Measurements from ENCODE around the gene EMP2.
"Not testable (repeated sequence)": the region's sequence is repeated elsewhere in the genome, so short reads cannot be mapped to it uniquely, and the experiment has no call there.

Gene EMP2, protein sequence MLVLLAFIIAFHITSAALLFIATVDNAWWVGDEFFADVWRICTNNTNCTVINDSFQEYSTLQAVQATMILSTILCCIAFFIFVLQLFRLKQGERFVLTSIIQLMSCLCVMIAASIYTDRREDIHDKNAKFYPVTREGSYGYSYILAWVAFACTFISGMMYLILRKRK

DNA sequence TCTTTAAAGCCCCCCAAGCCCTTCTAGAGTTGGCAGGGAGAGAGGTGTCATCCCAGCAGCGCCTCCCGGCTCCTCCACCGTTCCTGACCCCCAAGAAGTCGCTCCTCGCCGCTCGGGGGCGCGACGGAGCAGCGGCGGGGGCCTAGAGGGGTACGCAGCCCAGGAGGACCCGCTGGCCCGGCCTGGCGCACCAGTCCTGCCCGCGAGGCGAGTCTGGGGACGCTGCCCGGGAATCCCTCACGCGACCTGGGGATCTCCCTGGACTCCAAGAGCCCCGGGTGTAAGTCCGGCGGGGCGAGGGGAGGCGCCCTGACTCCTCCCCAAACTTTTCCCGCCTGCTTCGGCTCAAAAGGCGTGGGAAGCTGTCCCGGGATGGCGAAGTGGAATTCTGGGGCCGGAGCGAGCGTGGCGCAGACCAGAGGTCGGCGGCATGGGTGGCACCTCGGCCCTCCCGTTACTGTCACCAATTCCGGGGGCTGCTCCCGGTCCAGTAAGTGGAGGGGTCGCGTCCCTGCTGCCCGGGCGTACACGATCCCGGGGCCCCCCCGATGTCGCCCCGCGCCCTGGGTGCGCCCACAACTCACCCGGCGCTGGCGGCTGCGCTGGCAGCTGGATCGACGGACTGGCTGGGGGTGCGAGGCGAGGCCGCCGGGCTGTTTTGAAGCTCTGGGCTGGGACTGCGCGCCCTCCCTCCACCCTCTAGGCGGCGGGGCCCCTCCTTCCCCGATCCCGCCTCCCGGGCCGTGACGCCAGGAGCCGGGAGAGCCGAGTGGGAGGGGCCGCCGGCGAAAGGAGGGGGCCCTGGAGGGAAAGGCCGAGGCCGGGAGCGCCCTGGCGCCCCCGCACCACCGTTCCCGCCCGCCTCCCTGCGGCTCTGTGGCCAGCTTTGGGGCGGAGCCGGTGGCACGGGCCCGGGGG lies at the start of gene EMP2:
Gene EMP2 (minus strand): TSS at position 634 of the 918 bp plus-strand sequence. CDS start 32,981 bp downstream, outside the sequence.
- DNase-seq = no peak

DNA sequence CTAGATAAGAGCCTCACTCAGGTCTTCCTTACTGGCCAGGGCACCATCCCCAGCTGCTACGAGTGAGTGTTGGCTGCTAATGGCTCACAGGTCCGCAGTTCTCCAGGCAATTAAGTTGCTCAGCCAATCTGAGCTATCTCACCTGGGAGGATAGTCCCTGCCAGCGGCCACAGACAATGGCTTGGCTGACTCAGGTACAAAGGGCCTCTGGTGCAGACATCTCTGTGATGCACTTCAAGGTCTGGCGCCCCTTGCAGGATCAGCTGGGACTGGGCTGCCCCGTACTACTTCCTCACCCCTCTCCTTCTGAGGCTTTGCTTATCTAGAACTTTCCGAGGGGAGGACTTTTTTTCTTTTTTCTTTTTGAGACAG lies 49.2 kb upstream of the EMP2 start:
- no peak for DNase-seq

DNA sequence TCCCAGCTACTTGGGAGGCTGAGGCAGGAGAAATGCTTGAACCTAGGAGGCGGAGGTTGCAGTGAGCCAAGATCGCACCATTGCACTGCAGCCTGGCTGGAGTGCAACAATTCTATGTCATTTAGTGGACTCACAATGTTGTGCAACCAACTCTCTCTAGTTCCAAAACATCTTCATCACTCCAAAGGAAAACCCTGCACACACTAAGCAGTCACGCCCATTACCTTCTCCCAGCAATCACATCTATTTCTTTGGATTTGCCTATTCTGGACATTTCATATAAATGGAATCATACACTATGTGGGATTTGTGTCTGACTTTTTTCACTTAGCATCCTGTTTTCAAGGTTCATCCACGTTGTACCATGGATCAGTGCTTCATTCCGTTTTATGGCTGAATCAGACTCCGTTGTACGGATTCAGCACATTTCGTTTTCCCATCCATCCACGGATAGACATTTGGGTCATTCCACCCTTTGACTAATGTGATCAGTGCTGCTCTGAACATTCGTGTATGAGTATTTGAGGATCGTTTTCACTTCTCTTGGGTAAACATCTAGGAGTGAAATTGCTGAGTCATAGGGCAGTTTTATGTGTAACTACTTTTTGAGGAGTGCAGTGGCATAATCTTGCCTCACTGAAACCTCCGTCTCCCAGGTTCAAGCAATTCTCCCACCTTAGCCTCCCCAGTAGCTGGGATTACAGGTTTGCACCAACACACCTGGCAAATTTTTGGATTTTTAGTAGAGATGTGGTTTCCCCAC lies 45.4 kb upstream of the EMP2 start:
- no peak for DNase-seq

DNA sequence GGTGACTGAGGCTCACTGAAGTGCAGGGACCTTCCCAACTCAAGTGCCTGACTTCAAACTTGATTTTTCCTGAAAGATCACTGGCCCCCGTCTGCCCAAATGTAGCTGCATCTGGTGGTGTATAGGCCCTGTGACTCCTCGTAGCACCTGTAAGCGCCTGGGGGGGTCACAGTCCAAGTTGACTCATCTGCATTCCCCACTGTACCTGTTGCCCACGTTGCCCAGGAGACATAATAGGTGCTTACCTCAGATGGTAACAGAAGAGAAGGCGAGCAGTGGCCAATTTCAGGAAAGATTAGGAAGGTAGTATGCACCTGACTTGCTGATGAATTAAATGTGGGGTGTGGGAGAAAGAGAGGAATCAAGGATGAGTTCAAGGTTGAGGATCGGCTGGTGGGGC lies 44.1 kb upstream of the EMP2 start:
- no peak for DNase-seq

DNA sequence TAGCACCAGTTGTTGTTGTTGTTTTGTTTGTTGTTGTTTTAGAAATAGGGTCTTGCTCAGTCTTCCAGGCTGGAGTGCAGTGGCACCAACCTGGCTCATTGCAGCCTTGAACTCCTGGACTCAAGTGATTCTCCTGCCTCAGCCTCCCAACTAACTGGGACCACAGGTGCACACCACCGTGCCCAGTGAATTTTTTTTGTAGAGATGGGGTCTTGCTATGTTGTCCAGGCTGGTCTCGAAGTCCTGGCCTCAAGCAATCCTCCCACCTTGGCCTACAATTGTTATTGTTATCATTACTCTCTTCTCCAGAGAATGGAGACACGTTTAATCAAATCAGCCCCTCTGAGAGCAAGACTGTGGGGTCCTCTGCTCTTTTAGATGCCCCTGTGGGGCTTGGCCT lies 42.7 kb upstream of the EMP2 start:
- no peak for DNase-seq

DNA sequence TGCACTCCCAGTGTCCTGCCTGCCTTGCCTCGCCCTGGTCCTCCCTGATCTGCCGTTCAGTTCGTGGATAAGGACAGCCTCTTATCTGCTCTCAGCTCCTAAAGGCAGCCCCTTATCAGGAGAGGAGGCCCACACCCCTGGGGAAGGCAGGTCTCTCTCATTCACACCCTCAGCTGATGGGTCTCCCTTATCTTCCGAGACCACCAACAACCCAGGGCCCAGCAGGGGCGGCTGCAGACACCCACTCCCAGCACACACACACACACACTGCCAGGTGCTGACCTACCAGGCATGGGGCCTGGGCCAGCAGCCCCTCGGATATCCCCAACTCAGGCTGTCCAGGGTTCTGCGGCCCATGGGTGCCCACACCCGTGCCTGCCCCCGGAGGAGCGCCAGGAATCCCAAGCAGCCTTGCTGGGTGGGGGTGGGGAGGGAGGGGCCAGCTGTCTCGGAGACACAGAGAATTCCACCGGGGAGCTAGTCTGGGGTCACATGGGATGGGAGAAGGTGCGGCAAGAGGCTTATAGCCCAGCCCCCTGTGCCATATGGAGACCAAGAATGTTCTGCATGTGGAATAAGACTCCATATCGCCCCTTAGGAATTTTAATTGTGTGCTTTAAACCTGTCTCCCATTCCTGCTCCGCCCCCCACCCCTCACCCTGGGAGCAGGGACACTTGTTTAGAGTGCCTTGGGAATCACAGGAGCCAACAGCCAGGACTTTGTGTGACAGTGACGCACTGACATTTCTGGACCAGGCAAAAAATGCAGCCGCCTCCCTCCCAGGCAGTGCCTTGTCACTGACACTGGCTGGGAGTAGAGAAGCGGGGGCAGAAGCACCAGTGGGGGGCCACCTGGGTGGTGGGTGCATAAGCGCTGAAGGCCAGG lies 41.9 kb upstream of the EMP2 start:
- no peak for DNase-seq

DNA sequence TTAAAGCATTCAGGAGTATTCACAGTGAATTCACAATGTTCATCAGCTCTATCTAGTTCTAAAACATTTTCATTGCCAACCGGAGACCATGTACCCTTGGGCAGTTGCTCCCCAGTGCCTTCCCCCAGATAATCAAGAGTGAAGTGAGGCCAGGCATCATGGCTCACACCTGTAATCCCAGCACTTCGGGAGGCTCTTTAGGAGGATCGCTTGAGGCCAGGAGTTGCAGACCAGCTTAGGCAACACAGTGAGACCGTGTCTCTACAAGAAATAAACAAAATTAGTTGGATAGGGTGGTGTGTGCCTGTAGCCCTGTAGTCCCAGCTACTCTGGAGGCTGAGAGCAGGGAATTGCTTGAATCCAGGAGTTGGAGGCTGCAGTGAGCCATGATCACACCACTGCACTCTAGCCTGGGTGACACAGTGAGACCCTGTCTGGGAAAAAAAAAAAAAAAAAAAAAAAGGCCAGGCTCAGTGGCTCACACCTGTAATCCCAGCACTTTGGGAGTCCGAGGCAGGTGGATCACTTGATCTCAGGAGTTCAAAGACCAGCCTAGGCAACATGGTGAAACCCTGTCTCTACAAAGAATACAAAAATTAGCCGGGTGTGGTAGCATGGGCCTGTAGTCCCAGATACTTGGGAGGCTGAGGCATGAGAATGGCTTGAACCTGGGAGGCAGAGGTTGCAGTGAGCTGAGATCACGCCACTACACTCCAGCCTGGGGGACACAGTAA lies 41.0 kb upstream of the EMP2 start:
- not testable (repeated sequence) for DNase-seq

DNA sequence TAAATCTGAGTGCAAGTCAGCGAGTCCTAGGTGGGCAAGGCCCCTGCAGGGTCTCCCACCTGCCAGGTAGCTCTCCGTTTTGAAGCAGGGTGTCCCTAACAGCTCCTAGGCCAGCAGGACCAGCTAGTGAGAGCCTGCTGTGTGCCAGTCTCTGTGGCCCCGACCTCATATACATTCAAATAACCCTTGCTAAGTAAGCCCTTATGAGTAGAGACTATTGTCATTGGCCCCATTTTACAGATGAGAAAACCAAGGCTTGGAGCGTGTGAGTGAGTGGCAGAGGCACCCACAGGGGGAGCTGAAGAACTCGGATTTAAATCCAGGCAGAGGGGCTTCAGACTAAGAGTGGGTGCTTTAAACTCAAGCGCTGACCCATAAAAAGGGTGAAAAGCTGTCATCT lies 39.7 kb upstream of the EMP2 start:
- DNase-seq = no peak

DNA sequence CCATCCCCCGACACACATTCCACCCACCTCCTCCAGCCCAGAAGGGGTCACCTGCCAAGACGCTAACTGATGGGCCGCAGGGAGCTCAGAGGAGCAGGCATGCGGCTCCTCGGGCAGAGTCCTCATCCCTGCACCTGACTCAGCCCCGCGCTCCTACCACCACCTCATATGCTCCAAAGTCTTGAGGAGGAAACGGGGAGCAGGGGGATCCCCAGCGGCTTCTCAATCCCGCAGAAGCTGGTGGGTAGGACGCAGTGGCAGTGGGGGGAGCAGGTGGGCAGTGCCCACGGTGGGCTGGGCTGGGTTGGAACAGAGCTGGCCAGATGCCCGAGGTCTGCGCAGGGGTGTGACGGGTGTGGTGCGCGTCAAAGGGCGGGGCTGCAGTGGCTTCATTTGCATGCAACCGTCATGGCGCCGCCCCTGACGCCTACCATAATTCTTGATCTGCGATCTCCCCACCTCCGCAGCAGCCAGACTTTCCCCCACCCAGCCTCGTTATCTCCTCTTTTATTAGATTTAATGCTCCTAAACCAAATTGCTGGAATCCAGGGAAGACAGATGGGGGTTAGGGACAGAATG lies 39.0 kb upstream of the EMP2 start:
- DNase-seq = no peak

DNA sequence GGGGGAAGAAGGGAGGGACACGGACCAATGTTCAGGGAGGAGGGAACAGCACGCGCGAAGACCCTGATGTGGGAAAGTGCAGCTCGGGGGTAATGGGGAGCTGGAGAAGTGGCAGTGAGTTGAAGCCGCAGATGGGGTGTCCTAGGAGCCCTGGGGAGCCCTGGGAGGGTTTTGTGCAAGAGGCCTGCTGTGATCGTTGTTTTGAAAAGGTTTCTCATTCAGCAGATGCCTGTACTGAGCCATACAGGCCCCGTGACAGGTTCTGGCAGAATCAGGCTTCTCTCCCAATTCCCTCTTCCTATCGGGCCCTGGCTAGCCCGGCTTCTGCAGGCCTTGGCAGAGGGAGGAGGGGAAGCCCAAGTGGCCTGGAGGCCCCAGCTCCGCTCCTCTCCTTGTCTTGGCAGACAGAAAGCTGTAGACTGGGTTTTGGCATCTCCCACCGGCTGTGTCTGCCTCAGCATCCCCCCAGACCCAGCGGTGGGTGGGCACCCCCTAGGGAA lies 38.4 kb upstream of the EMP2 start:
- no peak for DNase-seq

DNA sequence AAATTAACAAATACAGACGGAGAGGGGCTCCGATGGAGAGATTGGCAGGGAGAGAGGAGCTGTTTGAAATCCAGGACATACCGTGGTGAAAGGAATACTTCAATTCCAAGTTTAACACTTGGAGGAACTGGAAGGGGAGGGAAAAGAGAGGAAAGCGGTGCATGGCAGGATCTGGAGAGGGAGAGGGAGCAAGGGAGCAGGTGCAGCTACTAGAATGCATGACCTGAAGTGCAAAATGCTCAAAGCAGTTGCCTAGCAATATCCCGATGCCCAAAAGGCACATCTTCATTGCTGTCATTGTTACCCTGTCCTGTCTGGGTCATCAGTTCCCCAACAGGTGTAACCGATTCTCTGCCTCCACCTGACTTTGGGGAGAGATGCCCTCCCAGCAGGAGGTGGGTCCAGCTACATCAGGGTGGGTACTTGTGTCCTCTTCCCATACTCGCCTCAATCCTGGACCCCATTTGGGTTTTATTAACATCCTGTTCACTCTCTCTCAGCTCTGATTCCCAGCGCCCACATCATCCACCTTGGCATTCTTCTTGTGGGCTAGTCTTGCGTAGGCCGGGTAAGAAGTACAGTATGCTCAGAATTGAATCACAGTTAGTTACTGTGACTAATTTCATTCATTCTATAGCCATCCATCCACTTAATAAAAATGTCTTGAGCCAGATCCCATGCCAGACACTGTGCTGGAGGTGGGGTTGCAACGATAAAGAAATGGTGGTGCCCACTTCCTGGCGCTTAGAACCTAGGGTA lies 37.4 kb upstream of the EMP2 start:
- no peak for DNase-seq

DNA sequence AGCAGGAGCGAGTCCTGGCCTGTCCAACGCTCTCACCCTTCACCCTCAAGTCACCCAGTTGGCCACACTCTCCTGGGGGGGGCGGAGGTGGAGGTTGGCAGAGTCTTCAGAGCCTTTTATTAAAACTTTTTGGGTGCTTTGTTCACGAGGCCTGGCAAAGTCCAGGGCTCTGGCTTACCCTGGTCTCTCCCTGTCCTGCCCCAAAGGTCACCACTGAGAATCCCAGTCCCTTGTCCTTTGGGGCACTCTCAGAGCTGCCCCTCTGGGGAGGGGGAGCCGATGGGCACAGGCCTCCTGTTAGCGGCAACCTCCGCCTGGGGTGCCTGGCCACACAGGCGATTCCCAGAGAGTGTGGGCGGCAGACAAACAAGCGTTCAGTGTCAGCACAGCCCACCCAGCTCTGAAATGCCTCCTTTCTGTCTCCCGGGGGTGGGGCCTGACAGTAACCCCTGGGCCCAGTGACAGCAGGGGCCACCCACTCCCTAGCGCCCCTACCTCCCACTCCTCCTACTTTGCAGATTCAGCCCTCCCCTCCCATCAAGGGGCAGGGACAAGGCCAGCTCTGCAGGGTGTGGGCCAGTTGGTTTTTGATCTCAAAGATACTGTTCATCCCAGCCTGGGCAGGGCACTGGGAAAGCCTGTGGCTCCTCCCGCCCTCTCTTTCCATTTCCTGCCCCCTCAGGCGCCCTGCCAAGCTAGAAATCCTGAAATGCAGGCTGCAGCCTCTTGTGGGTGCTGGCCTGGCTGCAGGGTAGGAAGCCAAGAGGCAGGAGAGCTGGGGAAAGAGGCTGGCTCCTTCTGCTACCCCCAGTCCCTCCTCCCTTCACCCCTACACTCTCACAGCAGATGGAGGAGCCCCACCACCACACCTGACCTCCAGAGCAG lies 36.6 kb upstream of the EMP2 start:
- DNase-seq = no peak

DNA sequence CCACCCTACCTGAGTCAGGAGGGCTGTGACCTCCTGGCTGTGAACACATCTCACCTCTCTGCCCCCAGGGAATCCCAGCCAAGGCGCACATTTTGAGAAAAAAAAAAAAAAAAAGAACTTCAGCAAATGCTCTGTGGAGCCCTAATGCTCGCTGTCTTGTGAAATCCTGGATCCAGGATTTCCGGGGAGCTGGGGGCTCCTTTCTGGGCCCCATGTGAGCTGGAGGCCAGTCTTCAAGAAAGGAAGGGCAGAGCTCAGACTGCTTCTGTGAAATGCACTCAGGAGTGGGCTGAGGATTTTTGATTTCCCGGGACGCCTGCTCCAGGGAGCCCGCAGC lies 36.0 kb upstream of the EMP2 start:
- no peak for DNase-seq

DNA sequence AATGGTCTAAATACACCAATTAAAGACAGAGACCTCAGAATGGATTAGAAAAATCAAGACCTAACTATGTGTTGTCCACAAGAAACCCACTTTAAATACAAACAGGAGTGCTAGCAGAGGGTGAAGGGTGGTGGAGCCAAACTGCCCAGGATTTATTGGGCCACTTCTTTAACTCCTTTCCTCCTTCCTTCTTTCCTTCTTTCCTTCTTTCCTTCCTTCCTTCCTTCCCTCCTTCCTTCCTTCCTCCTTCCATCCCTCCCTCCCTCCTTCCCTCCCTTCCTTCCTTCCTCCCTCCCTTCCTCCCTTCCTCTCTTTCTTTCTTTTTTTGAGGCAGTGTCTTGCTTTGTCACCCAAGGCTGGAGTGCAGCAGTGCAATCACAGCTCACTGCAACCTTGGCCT lies 34.3 kb upstream of the EMP2 start:
- no peak for DNase-seq

DNA sequence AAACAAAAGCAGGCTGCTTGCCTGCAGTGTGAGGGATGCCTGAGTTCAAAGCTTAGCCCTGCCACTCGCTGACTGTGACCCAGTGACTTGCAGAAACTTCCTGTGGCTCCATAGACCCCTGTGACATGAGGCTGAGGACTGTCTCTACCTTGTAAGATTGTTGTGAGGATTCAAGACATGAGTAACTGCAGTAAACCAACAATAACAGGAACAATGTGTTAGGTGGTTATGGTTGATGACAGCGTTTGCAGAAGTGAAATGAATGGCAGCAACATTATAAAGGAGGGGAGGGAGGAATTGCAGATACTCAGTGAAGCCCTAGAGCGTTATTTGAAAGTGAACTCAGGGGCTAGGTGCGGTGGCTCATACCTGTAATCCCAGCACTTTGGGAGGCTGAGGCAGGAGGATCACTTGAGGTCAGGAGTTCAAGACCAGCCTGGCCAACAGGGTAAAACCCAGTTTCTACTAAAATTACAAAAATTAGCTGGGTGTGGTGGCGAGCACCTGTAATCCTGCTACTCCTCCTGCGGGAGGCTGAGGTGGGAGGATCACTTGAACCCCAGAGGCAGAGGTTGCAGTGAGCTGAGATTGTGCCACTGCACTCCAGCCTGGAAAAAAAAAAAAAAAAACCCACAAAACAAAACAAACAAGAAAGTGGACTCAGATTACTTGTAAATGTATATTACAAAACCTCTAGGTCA lies 33.5 kb upstream of the EMP2 start:
- DNase-seq = no peak

DNA sequence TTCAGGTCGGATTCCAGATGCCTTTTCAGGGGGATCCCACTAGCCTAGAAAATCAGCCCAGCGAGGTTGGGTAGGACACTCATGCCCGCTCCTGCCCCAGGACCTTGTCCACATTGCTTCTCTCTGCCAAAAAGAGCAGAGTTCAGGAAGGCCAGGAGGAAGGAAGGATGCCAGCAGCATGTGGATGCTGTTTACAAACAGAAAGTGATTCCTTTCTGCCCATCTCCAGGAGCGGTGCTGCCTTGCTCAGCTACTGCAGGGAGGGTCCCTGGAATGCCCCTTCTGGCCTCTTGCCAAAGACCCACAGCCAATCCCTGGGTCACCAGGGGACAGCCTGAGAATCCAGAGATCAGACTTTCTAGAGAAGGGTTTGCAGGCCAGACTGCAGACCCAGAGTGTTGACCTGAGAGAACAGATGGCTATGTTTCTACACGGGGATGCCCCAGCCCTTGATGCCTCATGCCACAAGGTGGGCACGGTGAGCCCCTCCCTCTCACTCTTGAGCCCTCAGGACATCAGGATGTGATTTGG lies 32.3 kb upstream of the EMP2 start:
- DNase-seq = no peak

DNA sequence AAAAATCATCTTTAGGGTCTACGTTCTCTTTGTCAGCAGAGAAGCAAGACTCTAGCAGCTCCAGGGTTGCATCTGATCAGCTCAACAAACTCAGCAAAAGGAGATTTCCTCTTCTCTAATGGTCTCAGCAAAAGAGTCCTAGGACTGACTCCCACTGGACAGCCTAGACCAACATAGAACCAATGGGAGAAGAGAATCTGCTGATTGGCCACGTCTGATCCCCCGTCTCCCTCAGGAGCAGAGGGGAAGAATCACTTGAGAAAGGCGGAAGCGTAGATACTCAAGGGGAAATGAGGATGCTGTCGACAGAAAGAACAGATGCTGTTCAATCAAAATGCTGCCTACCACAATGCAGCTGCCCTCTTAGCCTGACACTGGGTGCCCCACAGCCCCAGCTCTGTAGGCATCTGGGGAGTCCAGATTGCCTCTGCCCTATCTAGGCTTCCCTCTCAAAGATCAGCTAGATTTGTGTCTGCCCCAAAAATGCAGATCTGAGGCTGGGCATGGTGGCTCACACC lies 31.5 kb upstream of the EMP2 start:
- DNase-seq = no peak

DNA sequence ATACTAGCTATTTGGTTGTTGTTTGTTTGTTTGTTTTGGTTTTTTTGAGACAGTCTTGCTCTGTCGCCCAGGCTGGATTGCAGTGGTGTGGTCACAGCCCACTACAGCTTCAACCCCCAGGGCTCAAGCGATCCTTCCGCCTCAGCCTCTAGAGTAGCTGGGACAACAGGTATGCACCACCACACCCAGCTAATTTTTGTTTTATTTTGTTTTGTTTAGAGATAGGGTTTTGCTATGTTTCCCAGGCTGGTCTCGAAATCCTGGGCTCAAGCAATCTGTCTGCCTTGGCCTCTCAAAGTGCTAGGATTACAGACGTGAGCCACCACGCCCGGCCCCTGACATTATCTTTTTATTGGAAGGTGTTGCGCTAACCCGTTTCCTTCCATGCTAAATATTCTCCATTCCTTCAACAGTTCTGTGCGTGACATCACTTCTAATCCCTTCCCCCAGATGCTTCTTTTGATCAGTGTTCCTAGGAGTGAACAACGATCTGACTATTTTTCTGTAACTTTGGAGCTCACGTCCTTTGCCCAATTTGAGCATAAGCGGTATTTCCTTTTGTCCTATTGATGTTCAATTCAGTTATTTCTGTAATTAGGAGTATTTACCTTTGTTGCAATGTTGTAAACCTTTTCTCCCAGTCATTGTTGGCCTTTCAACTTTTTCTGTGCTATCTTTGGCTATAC lies 30.2 kb upstream of the EMP2 start:
- DNase-seq = no peak
